G401 (cell line): ENCODE measurements around the gene KLRK1. TPM values are rescaled to one million over a fixed set of nuclear protein-coding genes. Genes with fewer than 3 reads are reported as not detected.
"Not testable (repeated sequence)": the region's sequence is repeated elsewhere in the genome, so short reads cannot be mapped to it uniquely, and the experiment has no call there.

Experiments used
- DNase-seq: peaks from one replicate; pipeline ENCODE4 v3.0.0-alpha.2; 2015; ENCODE audit warnings: low spot score
- in situ Hi-C: cut with HindIII; loops from 2 replicates; pipeline ENCODE4 v1.10.0; 2016; ENCODE audit warnings: low sequenced_read_pairs, mixed read lengths
- total RNA-seq: library from RNA; depleted of rRNA; stranded (reverse); fragments of >200 nt; shearing (Covaris generic); gene quantifications from 2 replicates; pipeline ENCODE4 v1.2.3, GENCODE V29; 2014; rRNA removed

KLRK1 gene
- not detected in 2 replicates for total RNA-seq

DNA sequence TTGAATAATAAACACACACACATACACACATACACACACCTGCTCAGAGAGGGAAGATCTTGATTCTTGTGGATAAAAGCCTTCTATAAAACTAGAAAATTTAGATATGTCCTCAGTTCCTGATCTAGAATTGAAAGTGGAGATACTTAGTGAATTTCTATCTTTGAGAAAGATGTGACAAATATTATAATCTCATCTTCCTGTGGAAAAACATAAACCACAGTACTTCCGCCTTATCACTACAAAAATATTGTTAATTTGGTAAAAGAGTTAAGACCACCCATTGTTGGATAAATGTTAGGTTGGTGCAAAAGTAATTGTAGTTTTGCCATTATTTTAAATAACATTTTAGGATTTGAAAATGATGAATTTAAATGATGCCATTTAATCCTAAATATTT is at the start of gene KLRK1:
Gene KLRK1 (minus strand): TSS at position 138 of the 400 bp plus-strand sequence. CDS start 1,231 bp downstream, outside the sequence.
- in situ Hi-C loops, result no loop called here
- DNase-seq, result no peak

DNA sequence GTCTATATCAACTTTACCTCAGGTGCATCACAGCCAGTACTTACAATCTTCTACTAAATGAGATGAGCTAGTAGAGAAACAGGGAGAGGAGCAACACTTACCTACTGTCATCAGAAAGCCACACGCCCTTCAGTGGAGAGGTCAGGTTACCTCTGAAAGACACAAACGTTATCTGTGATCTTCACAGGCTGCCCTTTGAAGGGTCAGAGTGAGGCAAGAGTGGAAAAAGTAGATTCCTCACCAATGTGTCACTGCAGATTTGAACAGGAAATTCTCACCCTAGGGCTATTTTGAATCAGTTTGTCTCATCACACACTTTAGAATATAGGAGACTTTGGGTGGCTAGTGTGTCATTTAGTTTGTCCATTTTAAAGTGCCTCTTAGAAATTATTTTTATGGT is 47.8 kb upstream of the KLRK1 start:
- DNase-seq, in situ Hi-C loops: not testable (repeated sequence)

DNA sequence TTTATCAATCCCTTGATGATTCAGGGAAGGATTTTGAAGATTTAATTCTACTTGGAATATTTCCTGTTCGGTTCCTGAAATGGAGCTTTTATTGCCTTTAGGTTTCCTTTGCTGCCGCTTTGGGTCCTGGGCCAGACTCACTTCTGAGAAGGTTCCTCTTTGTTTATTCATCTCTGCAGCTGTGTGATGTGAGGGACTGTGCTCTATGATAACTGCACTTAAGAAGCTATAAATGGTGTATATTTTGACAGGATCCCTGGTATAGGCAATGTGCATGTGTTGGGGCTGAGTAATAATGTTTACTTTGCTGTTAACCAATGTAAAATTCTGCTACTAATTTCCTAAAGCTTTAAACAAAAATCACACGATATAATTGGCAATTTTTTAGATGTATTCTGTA is 46.0 kb upstream of the KLRK1 start, which contains the start of gene KLRC2:
Gene KLRC2 (minus strand): TSS at position 195 of the 400 bp plus-strand sequence. CDS start 24 bp downstream, at position 171.
- DNase-seq, in situ Hi-C loops: not testable (repeated sequence)

DNA sequence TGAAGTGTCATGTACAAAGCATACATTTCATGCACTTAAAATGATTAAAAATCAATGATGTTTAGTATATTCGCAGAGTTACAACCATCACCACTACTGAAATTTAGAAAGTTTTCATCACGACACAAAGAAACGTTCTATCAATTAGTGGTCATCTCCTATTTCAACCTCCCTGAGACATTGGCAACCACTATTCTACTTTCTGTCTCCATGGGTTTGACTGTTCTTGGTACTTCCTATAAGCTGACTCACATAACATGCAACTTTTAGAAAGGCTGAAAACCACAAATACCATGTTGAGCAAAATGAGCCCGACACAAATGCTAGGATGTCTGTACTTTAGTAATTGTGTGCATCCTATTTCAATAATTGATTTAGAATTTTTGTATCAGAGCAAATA is 40.8 kb upstream of the KLRK1 start:
- DNase-seq, in situ Hi-C loops: not testable (repeated sequence)

DNA sequence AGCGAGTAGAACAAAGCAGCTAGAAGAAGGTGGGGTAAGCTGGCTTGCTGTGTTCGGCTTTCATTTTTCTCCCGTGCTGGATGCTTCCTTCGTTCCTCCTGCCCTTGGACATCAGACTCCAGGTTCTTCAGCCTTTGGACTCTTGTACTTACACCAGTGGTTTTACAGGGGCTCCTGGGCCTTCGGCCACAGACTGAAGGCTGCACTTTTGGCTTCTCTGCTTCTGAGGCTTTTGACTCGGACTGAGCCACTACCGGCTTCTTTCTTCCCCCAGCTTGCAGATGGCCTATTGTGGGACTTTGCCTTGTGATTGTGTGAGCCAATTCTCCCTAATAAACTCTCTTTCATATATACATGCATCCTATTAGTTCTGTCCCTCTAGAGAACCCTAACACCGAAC is 36.1 kb upstream of the KLRK1 start:
- DNase-seq, in situ Hi-C loops: not testable (repeated sequence)

DNA sequence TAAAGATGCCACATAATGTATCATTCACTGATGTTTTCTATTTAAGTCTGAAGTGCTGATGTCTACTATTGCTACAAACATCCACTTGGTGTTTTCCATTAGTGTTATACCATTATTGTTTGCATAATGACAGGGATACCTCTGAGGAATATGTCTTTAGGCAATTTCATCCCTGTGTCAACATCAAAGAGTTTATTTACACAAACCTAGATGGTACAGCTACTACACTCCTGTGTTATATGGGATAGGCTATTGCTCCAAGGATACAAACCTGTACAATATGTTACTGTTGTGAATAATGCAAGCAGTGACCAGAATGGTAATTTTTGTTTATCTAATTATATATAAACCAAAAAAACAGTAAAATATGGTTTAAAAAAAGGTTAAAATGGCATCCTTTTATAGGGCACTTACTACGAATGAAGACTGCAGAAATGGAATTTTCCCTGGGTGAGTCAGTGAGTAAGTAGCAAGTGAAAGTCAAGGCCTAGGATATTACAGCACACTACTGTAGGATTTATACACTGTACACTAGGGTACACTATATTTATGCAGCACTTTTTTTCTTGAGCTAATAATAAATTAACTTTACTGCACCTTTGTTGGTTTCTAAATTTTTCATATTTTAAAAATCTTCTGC is 34.5 kb upstream of the KLRK1 start:
- DNase-seq, in situ Hi-C loops: not testable (repeated sequence)

DNA sequence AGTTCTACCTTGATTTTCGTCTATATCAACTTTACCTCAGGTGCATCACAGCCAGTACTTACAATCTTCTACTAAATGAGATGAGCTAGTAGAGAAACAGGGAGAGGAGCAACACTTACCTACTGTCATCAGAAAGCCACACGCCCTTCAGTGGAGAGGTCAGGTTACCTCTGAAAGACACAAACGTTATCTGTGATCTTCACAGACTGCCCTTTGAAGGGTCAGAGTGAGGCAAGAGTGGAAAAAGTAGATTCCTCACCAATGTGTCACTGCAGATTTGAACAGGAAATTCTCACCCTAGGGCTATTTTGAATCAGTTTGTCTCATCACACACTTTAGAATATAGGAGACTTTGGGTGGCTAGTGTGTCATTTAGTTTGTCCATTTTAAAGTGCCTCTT is 32.3 kb upstream of the KLRK1 start:
- DNase-seq, in situ Hi-C loops: not testable (repeated sequence)

DNA sequence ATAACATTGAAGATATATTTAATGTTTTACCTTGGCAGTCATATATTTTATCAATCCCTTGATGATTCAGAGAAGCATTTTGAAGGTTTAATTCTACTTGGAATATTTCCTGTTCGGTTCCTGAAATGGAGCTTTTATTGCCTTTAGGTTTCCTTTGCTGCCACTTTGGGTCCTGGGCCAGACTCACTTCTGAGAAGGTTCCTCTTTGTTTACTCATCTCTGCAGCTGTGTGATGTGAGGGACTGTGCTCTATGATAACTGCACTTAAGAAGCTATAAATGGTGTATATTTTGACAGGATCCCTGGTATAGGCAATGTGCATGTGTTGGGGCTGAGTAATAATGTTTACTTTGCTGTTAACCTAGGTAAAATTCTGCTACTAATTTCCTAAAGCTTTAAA is 30.5 kb upstream of the KLRK1 start, which contains the start of gene KLRC3:
Gene KLRC3 (minus strand): TSS at position 262 of the 400 bp plus-strand sequence. CDS start 45 bp downstream, at position 217.
- in situ Hi-C loops, DNase-seq: not testable (repeated sequence)

DNA sequence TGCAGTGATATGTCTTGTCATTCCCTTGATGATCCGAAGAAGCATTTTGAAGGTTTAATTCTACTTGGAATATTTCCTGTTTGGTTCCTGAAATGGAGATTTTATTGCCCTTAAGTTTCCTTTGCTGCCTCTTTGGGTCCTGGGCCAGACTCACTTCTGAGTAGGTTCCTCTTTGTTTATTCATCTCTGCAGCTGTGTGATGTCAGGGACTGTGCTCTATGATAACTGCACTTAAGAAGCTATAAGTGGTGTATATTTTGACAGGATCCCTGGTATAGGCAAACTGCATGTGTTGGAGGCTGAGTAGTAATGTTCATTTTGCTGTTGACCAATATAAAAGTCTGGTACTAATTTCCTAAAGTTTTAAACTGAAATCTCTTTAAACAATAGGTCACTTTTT is 19.6 kb upstream of the KLRK1 start, which contains the start of gene KLRC4:
Gene KLRC4 (minus strand): TSS at position 366 of the 400 bp plus-strand sequence. CDS start 182 bp downstream, at position 184.
- in situ Hi-C loops, result no loop called here
- no peak for DNase-seq

DNA sequence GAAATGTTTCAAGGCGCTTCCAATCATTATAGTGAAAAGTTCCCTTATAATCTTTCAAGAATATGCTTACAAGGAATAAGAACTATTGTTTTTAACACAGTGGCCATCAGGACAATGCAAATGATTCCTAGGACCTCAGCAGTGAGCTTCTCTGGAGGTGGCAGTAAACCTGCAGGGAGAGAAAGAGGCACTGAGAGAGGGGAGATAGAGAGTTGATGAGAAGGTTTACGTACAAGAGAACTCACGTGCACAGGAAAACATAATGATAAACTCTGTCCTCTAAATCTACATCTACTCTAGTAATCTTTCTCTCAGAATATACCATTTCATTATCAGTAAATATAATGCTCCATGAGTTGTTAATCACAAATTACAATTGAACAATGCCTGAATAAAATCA is 19.0 kb upstream of the KLRK1 start:
- DNase-seq, result no peak
- in situ Hi-C loops, result no loop called here

DNA sequence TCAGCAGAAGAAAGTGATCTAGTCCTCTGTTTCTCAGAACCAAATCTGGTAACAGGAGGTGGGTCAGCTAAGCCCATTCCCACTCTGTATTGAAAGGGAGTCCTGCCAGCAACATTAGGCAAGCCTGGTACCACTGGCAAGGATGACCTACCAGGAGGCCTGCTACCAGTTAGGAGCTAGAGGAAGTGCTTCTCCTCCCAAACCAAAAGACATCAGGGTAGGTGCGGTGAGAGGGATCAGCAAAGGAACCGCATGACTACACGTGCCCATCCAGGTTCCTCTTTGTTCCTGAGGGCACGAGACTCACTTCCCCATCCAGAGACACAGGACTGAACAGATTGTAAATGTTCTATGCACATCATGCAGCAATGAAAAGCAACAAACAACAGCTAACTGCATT is 16.9 kb upstream of the KLRK1 start:
- in situ Hi-C loops, result no loop called here
- no peak for DNase-seq

DNA sequence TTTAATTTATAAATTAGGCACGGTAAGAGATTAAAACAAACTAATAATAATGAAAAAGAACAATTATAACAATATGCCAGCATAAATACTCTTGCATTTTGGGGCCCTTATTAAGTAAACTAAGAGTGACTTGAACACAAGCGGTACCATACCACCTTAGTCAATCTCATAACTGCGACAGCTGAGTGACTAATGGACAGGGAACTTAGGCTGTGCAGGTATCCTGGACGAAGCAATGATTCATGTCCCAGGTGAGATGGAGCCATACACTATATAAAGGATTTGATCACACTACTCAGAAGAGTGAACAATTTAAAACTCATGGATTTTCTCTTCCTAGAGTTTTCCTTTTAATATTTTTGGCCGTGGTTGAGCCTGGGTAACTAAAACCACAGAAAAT is 15.5 kb upstream of the KLRK1 start:
- in situ Hi-C loops, result no loop called here
- no peak for DNase-seq

DNA sequence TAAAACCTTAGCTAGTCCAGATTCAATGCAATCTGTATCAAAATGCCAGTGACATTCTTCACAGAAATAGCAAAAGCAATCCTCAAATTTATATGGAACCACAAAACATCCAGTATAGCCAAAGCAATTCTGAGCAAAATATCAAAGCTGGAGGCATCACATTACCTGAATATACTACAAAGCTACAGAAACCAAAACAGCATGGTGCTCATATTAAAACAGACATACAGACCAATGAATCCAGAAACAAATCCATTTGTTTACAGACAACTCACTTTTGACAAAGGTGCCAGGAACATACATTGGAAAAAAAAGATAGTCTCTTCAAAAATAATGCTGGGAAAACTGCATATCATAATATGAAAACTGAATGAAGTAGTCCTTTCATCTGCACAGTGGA is 15.0 kb upstream of the KLRK1 start:
- in situ Hi-C loops, result no loop called here

DNA sequence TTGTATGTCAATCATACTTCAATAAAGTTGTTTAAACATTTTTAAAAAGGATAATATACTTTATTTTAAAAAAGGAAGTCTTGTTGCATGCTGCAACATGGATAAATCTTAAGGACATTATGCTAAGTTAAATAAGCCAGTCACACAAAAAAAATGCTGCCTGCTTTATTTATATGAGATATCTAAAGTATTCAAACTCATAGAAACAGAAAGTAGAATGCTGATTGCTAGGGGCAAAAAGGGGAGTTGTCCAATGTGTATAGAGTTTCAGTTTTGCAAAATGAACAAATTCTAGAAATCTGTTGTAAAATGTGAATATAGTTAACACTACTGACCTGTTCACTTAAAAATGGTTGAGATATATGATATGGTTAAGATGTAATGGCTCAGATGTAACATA is 11.0 kb upstream of the KLRK1 start:
- no peak for DNase-seq
- in situ Hi-C loops, result no loop called here

More for the DNA sequence above, 15.0 kb upstream of the KLRK1 start:
- DNase-seq, result no peak

DNA sequence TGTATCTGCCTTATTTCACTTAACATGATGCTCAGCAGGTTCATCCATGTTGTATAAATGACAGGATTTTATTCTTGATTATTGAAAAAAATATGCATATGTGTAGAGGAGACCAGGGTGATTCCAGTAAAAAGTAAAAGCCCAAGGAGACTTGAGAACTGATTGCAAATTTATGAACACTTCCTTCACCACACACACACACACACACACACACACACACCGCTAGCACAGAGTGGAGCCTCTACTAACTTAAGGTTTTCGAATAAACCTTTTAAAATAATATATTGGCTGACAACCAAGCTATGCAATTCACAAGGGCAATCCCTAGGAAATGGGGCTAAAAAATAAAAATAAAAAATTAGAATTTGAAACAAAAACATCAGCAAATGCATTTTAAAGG is 8.3 kb upstream of the KLRK1 start:
- in situ Hi-C loops, result no loop called here
- DNase-seq, result no peak

DNA sequence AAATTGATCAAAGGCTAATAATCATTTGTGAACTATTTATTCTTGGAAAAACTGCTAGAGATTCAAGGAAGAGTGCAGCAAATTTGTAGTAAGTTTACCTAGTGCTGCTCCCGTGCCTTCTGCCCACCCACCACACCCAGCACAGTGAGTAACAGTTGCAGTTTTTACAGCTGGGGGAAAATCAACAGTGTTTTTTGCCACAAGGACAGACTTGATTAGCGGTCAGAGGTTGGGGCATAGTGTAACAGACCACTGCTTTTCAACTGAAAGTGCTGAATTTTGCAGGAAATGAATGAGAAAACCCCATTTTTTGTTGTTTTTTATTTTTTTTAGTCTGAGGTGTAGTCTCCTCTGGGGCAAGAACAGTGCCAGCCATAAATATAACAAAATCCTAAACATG is 7.5 kb upstream of the KLRK1 start:
- in situ Hi-C loops, result no loop called here

DNA sequence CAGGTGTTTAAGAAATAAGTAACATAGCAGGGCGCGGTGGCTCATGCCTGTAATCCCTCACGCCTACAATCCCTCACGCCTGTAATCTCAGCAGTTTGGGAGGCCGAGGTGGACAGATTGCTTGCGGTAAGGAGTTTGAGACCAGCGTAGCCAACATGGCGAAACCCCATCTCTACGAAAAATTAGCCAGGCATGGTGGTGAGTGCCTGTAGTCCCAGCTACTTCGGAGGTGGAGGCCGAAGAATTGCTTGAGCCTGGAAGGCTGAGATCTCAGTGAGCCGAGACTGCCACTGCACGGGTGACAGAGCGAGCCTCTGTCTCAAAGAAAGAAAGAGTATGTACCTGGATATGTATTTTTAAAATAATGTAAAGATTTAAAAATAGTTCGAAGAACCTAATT is 6.3 kb upstream of the KLRK1 start:
- in situ Hi-C loops, DNase-seq: not testable (repeated sequence)

More for the DNA sequence above, 7.5 kb upstream of the KLRK1 start:
- no peak for DNase-seq

DNA sequence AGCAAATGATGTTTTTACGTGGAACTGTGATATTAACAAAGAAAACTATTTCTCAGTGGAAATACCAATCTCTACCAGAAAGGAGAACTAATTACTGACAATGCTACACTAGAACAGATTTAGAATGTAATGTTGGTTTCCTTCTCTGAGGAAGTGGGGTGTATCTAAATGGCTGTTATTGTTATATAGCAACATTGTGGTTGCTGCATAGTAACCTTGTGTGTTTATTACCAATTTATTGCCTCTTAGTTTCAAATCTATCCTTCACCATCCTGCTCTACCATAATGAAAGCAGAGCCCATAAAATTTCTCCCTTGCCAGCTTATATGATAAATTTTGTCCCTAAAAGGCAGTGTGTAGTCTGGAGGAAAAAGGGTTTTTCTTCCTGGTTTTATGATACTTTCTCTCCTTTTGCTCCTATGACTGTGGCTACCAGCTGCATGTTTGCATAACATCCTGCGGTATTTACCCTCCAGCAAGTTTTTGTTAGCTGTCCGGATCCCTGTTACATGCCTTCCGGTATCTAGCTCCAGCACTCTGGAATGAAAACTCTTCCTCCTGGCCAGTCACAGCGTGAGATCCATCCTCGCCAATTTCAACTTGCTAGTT is 5.7 kb upstream of the KLRK1 start:
- in situ Hi-C loops, result no loop called here
- DNase-seq, result no peak

DNA sequence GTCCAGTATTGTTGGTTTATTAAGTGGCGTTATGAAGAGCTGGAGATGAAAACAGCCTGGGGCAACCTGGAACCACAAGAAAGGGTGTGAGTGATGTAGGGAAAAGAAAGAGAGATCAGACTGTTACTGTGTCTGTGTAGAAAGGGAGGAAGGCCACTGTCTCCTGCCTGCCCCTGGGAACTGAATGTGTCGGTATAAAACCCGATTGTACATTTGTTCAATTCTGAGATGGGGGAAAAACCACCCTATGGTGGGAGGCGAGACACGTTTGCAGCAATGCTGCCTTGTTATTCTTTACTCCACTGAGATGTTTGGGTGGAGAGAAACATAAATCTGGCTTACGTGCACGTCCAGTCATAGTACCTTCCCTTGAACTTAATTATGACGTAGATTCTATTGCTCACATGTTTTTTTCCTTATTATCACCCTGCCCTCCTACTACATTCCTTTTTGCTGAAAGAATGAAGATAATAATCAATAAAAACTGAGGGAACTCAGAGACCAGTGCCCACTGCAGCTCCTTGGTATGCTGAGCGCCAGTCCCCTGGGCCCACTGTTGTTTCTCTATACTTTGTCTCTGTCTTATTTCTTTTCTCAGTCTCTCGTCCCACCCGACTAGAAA is 4.8 kb upstream of the KLRK1 start:
- DNase-seq, in situ Hi-C loops: not testable (repeated sequence)

DNA sequence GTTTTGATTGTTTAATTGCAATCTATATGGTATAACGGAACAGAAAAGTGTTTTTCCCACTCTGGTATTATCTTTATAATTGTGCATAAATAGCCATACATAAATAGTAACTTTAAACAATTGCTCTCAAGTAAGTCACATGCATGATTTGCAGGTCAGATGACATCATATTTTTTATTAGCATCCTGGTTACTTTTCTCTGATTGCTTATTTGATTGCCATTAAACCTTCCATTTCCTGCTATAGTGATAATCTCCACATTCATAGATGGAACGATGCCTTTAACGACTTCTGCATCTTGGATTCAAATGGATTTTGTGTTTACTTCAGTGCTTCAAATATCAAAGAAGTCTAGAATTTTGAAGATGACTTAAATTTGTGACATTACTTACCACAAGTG is 3.5 kb upstream of the KLRK1 start:
- DNase-seq, result no peak
- in situ Hi-C loops, result no loop called here
